ENCODE results near the gene SH3TC2.

Gene SH3TC2

GRCh38 chr5:149099920-149100319 lies 37.1 kb upstream of the SH3TC2 start:
- H3K4me2 ChIP-seq = no peak overlapping the region
- no peaks in the 10 kb centered on the region for H3K4me1 ChIP-seq (ENCODE audit: low read depth, poor library complexity, severe bottlenecking)
- no peaks in the 10 kb centered on the region for H3K79me2 ChIP-seq (ENCODE audit: insufficient read depth, low read depth)
- no peak overlapping the region for H3K9ac ChIP-seq
- no peak overlapping the region for H3K4me3 ChIP-seq (IDR thresholded peaks at IDR 0.05; ENCODE audit: insufficient read depth, low read depth, low read length)
- H3K36me3 ChIP-seq (ENCODE audit: insufficient read depth) = no peaks in the 10 kb centered on the region
- H2AFZ ChIP-seq (ENCODE audit: low read depth) = no peak overlapping the region
- no peaks in the 10 kb centered on the region for H3K27me3 ChIP-seq (ENCODE audit: insufficient read depth, low read depth)
- H4K20me1 ChIP-seq (ENCODE audit: insufficient read depth) = no peaks in the 10 kb centered on the region
- H3K27ac ChIP-seq = no peak overlapping the region
- no peak for TF ChIP-seq CTCF (conservative IDR thresholded peaks at IDR 0.05; ENCODE audit: low read depth, low read length)

- Histone ChIP-seq H3K27me3 (ENCODE audit: insufficient read depth, low read depth) (no peaks in the 10 kb centered on the region), H3K4me1 (ENCODE audit: low read depth, poor library complexity, severe bottlenecking) (no peaks in the 10 kb centered on the region), H3K27ac (no peak overlapping the region), H3K79me2 (ENCODE audit: insufficient read depth, low read depth) (no peaks in the 10 kb centered on the region), H2AFZ (ENCODE audit: low read depth) (no peak overlapping the region), H3K36me3 (ENCODE audit: insufficient read depth) (no peaks in the 10 kb centered on the region), H3K4me2 (no peak overlapping the region), H4K20me1 (ENCODE audit: insufficient read depth) (no peaks in the 10 kb centered on the region), H3K4me3 (IDR thresholded peaks at IDR 0.05; ENCODE audit: insufficient read depth, low read depth, low read length) (no peak overlapping the region), H3K9ac (no peak overlapping the region)
- TF ChIP-seq CTCF (conservative IDR thresholded peaks at IDR 0.05; ENCODE audit: low read depth, low read length) = no peak
These were observed 32.1 kb upstream of the SH3TC2 start for GRCh38 chr5:149094996-149095395.

- no peaks in the 10 kb centered on the region for H4K20me1 ChIP-seq (ENCODE audit: insufficient read depth)
- H2AFZ ChIP-seq (ENCODE audit: low read depth) = no peak overlapping the region
- H3K27ac ChIP-seq = no peak overlapping the region
- H3K9ac ChIP-seq = no peak overlapping the region
- H3K79me2 ChIP-seq (ENCODE audit: insufficient read depth, low read depth) = no peaks in the 10 kb centered on the region
- H3K4me2 ChIP-seq = no peak overlapping the region
- no peak for TF ChIP-seq CTCF (conservative IDR thresholded peaks at IDR 0.05; ENCODE audit: low read depth, low read length)
- no peaks in the 10 kb centered on the region for H3K4me1 ChIP-seq (ENCODE audit: low read depth, poor library complexity, severe bottlenecking)
- no peaks in the 10 kb centered on the region for H3K36me3 ChIP-seq (ENCODE audit: insufficient read depth)
- no peaks in the 10 kb centered on the region for H3K27me3 ChIP-seq (ENCODE audit: insufficient read depth, low read depth)
- H3K4me3 ChIP-seq (IDR thresholded peaks at IDR 0.05; ENCODE audit: insufficient read depth, low read depth, low read length) = no peak overlapping the region
These were observed 30.8 kb upstream of the SH3TC2 start for GRCh38 chr5:149093625-149094024.

- H2AFZ ChIP-seq (ENCODE audit: low read depth) = no peak overlapping the region
- no peaks in the 10 kb centered on the region for H3K4me1 ChIP-seq (ENCODE audit: low read depth, poor library complexity, severe bottlenecking)
- H3K9ac ChIP-seq = no peak overlapping the region
- H3K79me2 ChIP-seq (ENCODE audit: insufficient read depth, low read depth) = no peaks in the 10 kb centered on the region
- H3K27me3 ChIP-seq (ENCODE audit: insufficient read depth, low read depth) = no peaks in the 10 kb centered on the region
- no peaks in the 10 kb centered on the region for H4K20me1 ChIP-seq (ENCODE audit: insufficient read depth)
- H3K4me3 ChIP-seq (IDR thresholded peaks at IDR 0.05; ENCODE audit: insufficient read depth, low read depth, low read length) = no peak overlapping the region
- H3K36me3 ChIP-seq (ENCODE audit: insufficient read depth) = no peaks in the 10 kb centered on the region
- TF ChIP-seq CTCF (conservative IDR thresholded peaks at IDR 0.05; ENCODE audit: low read depth, low read length) = no peak
- no peak overlapping the region for H3K27ac ChIP-seq
- H3K4me2 ChIP-seq = no peak overlapping the region
These were observed 26.9 kb upstream of the SH3TC2 start for GRCh38 chr5:149089796-149090195.

GRCh38 chr5:149088686-149089085 lies 25.8 kb upstream of the SH3TC2 start:
- Histone ChIP-seq H3K79me2 (ENCODE audit: insufficient read depth, low read depth) (no peaks in the 10 kb centered on the region), H3K4me2 (no peak overlapping the region), H4K20me1 (ENCODE audit: insufficient read depth) (no peaks in the 10 kb centered on the region), H2AFZ (ENCODE audit: low read depth) (no peak overlapping the region), H3K4me1 (ENCODE audit: low read depth, poor library complexity, severe bottlenecking) (no peaks in the 10 kb centered on the region), H3K4me3 (IDR thresholded peaks at IDR 0.05; ENCODE audit: insufficient read depth, low read depth, low read length) (no peak overlapping the region), H3K27me3 (ENCODE audit: insufficient read depth, low read depth) (no peaks in the 10 kb centered on the region), H3K27ac (no peak overlapping the region), H3K36me3 (ENCODE audit: insufficient read depth) (no peaks in the 10 kb centered on the region), H3K9ac (no peak overlapping the region)
- no peak for TF ChIP-seq CTCF (conservative IDR thresholded peaks at IDR 0.05; ENCODE audit: low read depth, low read length)

All from KMS-11 (cell line).